Measurements from ENCODE around the gene ACP5. TPM values are rescaled to one million over a fixed set of nuclear protein-coding genes. Genes with fewer than 3 reads are reported as not detected.
"Not testable (repeated sequence)": the region's sequence is repeated elsewhere in the genome, so short reads cannot be mapped to it uniquely, and the experiment has no call there.

The ACP5 gene
- total RNA-seq, 1 donor from 2014 or later, result 1.2 TPM

- Mint-ChIP-seq H3K4me3 (no peak overlapping the region), H3K9me3 (no peaks in the 10 kb centered on the region), H3K36me3 (ENCODE audit: low read depth) (no peaks in the 10 kb centered on the region), H3K27me3 (ENCODE audit: low read depth) (peaks cover 7% of the 10 kb centered on the region), H3K27ac (ENCODE audit: unreplicated experiment) (no peak overlapping the region), H3K4me1 (no peaks in the 10 kb centered on the region)
- TF ChIP-seq CTCF (conservative IDR thresholded peaks at IDR 0.05), result no peak
- no peak for DNase-seq (ENCODE audit: low read depth, low spot score)
Measured at GRCh38 chr19:11576227-11576626, 1.2 kb downstream of the ACP5 start.

- Mint-ChIP-seq H3K4me3 (no peak overlapping the region), H3K4me1 (no peaks in the 10 kb centered on the region), H3K27me3 (ENCODE audit: low read depth) (peaks cover 3% of the 10 kb centered on the region), H3K36me3 (ENCODE audit: low read depth) (no peaks in the 10 kb centered on the region), H3K27ac (ENCODE audit: unreplicated experiment) (no peak overlapping the region), H3K9me3 (no peaks in the 10 kb centered on the region)
- TF ChIP-seq CTCF (conservative IDR thresholded peaks at IDR 0.05), result no peak
- no peak for DNase-seq (ENCODE audit: low read depth, low spot score)
Measured at GRCh38 chr19:11574689-11575088, 2.8 kb downstream of the ACP5 start.

GRCh38 chr19:11573763-11574162 lies 3.7 kb downstream of the ACP5 start:
- not testable (repeated sequence) for H3K9me3 Mint-ChIP-seq; H3K27ac Mint-ChIP-seq (ENCODE audit: unreplicated experiment); H3K4me3 Mint-ChIP-seq; H3K27me3 Mint-ChIP-seq (ENCODE audit: low read depth); H3K36me3 Mint-ChIP-seq (ENCODE audit: low read depth); H3K4me1 Mint-ChIP-seq; DNase-seq (ENCODE audit: low read depth, low spot score)

- not testable (repeated sequence) for H3K27me3 Mint-ChIP-seq (ENCODE audit: low read depth); DNase-seq (ENCODE audit: low read depth, low spot score); H3K9me3 Mint-ChIP-seq; H3K36me3 Mint-ChIP-seq (ENCODE audit: low read depth); H3K4me3 Mint-ChIP-seq; H3K4me1 Mint-ChIP-seq; H3K27ac Mint-ChIP-seq (ENCODE audit: unreplicated experiment)
Measured at GRCh38 chr19:11573354-11573753, 4.1 kb downstream of the ACP5 start.

- Mint-ChIP-seq H3K36me3 (ENCODE audit: low read depth) (no peaks in the 10 kb centered on the region), H3K9me3 (no peaks in the 10 kb centered on the region), H3K4me1 (no peaks in the 10 kb centered on the region), H3K27ac (ENCODE audit: unreplicated experiment) (no peak overlapping the region), H3K27me3 (ENCODE audit: low read depth) (no peaks in the 10 kb centered on the region), H3K4me3 (no peak overlapping the region)
- TF ChIP-seq CTCF (conservative IDR thresholded peaks at IDR 0.05), result no peak
- DNase-seq (ENCODE audit: low read depth, low spot score), result no peak
Measured at GRCh38 chr19:11570039-11570462, 7.4 kb downstream of the ACP5 start.

GRCh38 chr19:11566164-11566563 lies 11.3 kb downstream of the ACP5 start:
- no peaks in the 10 kb centered on the region for H3K4me1 Mint-ChIP-seq
- H3K9me3 Mint-ChIP-seq, result no peaks in the 10 kb centered on the region
- DNase-seq (ENCODE audit: low read depth, low spot score), result no peak
- H3K27me3 Mint-ChIP-seq (ENCODE audit: low read depth), result no peaks in the 10 kb centered on the region
- no peak for TF ChIP-seq CTCF (conservative IDR thresholded peaks at IDR 0.05)
- H3K4me3 Mint-ChIP-seq, result no peak overlapping the region
- no peak overlapping the region for H3K27ac Mint-ChIP-seq (ENCODE audit: unreplicated experiment)
- no peaks in the 10 kb centered on the region for H3K36me3 Mint-ChIP-seq (ENCODE audit: low read depth)

GRCh38 chr19:11565649-11565980 lies 11.8 kb downstream of the ACP5 start:
- H3K27me3 Mint-ChIP-seq (ENCODE audit: low read depth); H3K9me3 Mint-ChIP-seq; H3K27ac Mint-ChIP-seq (ENCODE audit: unreplicated experiment); H3K36me3 Mint-ChIP-seq (ENCODE audit: low read depth); H3K4me1 Mint-ChIP-seq; DNase-seq (ENCODE audit: low read depth, low spot score); H3K4me3 Mint-ChIP-seq: not testable (repeated sequence)

GRCh38 chr19:11564082-11564807 lies 13.2 kb downstream of the ACP5 start:
- not testable (repeated sequence) for H3K36me3 Mint-ChIP-seq (ENCODE audit: low read depth); H3K9me3 Mint-ChIP-seq; DNase-seq (ENCODE audit: low read depth, low spot score); H3K27me3 Mint-ChIP-seq (ENCODE audit: low read depth); H3K27ac Mint-ChIP-seq (ENCODE audit: unreplicated experiment); H3K4me3 Mint-ChIP-seq
- peaks cover 10% of the 10 kb centered on the region for H3K4me1 Mint-ChIP-seq
